HS-27A (cell line): ENCODE results near the gene CCT8L2.
"Not testable (repeated sequence)": the region's sequence is repeated elsewhere in the genome, so short reads cannot be mapped to it uniquely, and the experiment has no call there.

ENCODE experiments used
- DNase-seq: peaks from one replicate; pipeline ENCODE4 v3.0.0-alpha.2; 2012; ENCODE audit warnings: low read depth, missing footprints

The CCT8L2 gene

GRCh38 chr22:16559056-16559955 lies 33.3 kb downstream of the CCT8L2 start:
- DNase-seq: no peak

DNA sequence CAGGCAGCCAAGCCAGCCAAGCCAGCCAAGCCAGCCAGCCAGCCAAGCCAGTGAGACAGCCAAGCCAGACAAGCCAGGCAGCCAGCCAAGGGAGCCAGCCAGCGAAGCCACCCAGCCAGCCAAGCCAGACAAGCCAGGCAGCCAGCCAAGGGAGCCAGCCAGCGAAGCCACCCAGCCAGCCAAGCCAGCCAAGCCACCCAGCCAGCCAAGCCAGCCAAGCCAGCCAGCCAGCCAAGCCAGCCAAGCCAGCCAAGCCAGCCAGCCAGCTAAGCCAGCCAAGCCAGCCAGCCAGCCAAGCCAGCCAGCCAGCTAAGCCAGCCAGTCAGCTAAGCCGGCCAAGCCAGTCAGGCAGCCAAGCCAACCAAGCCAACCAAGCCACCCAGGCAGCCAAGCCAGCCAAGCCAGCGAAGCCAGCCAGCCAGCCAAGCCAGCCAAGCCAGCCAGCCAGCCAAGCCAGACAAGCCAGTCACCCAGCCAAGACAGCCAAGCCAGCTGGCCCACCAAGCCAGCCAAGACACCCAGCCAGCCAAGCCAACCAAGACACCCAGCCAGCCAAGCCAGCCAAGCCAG lies 34.1 kb downstream of the CCT8L2 start:
- DNase-seq: not testable (repeated sequence)

DNA sequence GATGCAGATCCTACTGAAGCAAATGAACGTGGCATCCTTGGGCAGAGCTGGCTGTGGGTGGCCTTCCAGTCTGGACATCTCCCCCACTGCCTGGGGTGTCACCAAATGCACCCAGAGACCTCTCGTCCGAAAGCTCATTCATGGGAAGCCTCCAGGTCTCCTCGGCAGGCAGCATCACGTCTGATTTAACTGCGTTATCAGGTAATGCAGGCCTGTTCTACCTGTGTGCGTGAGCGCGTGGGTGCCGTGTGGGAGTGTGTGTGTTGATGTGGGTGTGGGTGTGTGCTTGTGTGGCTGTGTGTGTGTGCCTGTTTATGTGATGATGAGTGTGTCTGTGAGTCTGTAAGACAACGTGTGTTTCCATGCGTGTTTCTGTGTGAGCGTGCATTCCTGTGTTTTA lies 35.1 kb downstream of the CCT8L2 start:
- DNase-seq: not testable (repeated sequence)

DNA sequence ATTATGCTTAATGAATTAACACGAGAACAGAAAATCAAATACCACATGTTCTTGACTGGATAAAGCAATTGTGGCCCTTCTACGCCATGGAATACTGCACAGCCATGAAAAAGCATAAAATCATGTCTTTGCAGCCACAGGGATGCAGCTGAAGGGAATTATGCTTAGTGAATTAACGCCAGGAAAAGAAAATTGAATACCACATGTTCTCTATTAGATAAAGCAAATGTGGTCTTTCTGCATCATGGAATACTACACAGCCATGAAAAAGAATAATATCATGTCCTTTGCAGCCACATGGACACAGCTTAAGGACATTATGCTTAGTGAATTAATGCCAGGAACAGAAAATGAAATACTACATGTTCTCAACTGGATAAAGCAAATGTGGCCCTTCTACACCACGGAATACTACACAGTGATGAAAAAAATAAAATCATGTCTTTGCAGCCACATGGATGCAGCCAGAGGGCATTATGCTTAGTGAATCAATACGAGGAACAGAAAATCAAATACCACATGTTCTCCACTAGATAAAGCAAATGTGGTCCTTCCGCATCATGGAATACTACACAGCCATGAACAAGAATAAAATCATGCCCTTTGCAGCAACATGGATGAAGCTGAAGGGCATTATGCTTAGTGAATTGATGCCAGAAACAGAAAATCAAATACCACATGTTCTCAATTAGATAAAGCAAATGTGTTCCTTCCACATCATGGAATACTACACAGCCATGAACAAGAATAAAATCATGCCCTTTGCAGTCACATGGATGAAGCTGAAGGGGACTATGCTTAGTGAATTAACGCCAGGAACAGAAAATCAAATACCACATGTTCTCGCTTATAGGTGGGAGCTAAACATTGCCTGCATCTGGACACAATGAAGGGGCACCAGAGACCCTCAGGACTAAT lies 37.3 kb downstream of the CCT8L2 start:
- DNase-seq: not testable (repeated sequence)

GRCh38 chr22:16543310-16543709 lies 49.3 kb downstream of the CCT8L2 start:
- not testable (repeated sequence) for DNase-seq
